ENCODE results near the gene GPBP1L1.
"Not testable (repeated sequence)": the region's sequence is repeated elsewhere in the genome, so short reads cannot be mapped to it uniquely, and the experiment has no call there.

The GPBP1L1 gene

DNA sequence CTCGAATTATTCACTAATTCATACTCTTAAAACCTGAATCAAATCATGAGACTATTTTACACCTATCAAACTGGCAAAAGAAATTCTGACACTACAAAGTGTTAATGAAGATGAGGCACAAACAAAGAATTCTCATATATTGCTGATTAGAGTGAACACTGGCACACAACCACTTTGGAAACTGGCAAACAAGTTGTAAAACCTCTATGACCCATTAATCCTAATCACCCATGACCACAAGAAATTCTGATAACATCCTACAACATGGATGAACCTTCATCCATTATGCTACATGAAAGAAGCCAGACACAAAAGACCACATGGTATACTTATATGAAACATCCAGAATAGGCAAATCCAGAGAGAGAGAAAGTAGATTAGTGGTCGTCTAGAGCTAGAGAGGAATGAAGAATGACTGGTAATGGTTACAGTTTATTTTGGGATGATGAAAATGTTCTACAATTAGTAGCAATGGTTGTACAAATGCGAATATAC is 8.5 kb downstream of the GPBP1L1 start:
- DNase-seq (ENCODE audit: low spot score): no peak
- TF ChIP-seq, protein P1, sequence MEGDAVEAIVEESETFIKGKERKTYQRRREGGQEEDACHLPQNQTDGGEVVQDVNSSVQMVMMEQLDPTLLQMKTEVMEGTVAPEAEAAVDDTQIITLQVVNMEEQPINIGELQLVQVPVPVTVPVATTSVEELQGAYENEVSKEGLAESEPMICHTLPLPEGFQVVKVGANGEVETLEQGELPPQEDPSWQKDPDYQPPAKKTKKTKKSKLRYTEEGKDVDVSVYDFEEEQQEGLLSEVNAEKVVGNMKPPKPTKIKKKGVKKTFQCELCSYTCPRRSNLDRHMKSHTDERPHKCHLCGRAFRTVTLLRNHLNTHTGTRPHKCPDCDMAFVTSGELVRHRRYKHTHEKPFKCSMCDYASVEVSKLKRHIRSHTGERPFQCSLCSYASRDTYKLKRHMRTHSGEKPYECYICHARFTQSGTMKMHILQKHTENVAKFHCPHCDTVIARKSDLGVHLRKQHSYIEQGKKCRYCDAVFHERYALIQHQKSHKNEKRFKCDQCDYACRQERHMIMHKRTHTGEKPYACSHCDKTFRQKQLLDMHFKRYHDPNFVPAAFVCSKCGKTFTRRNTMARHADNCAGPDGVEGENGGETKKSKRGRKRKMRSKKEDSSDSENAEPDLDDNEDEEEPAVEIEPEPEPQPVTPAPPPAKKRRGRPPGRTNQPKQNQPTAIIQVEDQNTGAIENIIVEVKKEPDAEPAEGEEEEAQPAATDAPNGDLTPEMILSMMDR (IDR thresholded peaks at IDR 0.05; ENCODE audit: extremely low read depth, missing control alignments): no peak

DNA sequence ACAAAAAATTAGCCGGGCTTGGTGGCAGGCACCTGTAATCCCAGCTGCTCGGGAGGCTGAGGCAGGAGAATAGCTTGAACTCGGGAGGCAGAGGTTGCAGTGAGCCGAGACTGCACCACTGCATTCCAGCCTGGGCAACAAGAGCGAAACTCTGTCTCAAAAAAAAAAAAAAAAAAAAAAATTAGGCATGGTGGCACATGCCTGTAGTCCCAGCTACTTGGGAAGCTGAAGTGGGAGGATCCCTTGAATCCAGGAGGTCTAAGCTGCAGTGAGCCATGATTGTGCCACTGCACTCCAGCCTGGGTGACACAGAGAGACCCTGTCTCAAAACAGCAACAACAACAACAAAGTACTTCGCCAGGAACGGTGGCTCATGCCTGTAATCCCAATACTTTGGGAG is 9.8 kb downstream of the GPBP1L1 start:
- not testable (repeated sequence) for DNase-seq (ENCODE audit: low spot score)

DNA sequence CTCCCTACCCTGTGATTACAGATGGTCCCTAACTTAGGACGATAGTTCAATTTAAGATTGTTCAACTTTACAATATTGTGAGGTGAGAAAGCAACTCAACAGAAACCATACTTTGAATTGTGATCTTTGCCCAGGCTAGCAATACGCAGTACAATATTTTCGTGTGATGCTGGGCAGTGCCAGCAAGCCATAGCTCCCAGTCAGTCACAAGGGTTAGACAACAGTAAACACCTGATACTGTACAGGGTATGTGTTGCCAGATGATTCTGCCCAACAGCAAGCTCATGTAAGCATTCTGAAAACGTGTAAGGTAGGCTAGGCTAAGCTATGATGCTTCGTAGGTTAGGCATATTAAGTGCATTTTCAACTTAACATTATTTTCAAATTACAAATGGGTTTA is 11.9 kb downstream of the GPBP1L1 start:
- TF ChIP-seq, protein P1 (IDR thresholded peaks at IDR 0.05; ENCODE audit: extremely low read depth, missing control alignments): no peak
- DNase-seq (ENCODE audit: low spot score): no peak

DNA sequence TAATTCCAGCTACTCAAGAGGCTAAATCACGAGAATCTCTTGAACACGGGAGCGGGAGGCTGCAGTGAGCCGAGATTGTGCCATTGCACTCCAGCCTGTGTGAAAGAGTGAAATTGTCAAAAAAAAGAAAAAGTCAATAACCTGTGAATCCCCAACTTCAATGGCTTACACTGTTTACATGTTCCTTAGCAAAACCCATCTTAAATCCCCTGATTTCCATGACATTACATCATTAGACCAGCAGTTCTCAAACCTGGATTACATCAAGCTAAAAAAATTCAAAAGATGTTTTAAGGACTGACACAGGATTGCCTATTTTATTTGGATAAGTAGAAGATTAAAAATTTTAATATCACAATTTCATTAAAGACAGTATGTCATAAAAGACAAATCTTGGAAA is 12.4 kb downstream of the GPBP1L1 start:
- TF ChIP-seq, protein P1 (IDR thresholded peaks at IDR 0.05; ENCODE audit: extremely low read depth, missing control alignments): no peak
- DNase-seq (ENCODE audit: low spot score): no peak

DNA sequence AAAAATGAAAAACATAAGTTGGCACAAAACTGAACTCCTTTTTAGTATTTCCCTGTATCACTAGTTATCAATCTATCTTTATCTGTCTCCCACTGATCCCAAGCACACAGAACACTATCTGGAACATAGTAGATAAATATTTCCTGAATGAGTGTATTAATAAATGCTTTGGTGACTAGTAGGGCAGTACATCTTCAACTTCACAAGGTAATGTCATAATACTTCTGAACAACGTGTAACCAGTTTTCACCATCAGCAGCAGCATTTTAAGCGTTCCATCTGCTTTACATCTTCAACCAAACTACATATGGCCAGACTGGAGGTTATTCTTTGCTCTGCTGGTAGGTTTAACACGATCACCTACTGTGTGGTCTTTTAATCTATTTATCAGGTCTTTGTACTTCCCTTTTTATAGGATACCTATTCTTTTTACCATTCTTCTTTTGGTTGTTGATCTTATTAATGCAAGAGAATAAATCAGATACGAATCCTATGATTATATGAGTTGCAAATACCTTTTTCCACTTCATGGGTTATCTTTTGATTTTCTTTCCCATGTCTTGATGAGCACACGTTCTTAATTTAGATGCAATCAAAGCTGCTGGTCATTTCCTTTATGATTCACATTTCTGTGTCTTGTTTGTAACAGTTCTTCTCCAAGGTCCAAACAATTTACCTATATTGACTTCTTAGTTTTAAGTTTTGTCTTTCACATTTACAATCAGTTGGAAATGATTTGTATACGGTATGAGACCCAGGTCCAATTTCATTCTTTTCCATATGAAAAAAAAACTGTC is 16.3 kb downstream of the GPBP1L1 start:
- TF ChIP-seq, protein P1 (IDR thresholded peaks at IDR 0.05; ENCODE audit: extremely low read depth, missing control alignments): no peak
- DNase-seq (ENCODE audit: low spot score): no peak

DNA sequence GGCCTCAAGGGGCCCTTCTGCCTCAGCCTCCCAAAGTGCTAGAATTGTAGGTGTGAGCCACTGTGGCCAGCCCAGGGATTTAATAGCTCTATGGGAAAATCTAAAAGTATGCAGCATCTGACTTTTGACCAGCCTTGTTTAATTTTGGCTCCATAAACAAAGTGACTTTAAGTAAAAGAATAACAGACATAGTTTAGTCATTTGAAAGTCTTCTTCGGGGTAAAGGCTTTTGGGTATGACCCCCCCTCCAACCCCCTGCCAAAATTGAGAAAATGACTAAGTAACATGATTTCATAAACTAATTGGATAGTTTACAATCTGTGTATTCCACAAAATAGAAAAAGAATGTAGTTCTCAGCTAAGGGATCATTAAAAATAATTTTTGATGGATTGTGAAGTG is 17.0 kb downstream of the GPBP1L1 start:
- DNase-seq (ENCODE audit: low spot score): no peak

DNA sequence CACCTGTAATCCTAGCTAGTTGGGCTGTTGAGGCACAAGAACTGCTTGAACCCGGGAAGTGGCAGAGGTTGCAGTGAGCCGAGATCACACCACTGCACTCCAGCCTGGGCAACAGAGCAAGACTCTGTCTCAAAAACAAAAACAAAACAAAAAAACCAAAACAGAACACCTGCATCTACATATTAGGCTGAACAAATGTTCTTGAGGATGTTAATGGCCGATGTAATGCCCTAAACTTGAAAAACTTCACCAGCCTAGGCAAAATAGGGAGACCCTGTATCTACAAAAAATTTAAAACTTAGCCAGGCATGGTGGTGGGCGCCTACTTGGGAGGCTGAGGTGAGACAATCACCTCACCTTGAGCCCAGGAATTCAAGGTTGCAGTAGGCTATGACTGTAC is 17.8 kb downstream of the GPBP1L1 start:
- DNase-seq (ENCODE audit: low spot score): no peak
- TF ChIP-seq, protein P1 (IDR thresholded peaks at IDR 0.05; ENCODE audit: extremely low read depth, missing control alignments): no peak

More for the DNA sequence above, 17.0 kb downstream of the GPBP1L1 start:
- TF ChIP-seq, protein P1 (IDR thresholded peaks at IDR 0.05; ENCODE audit: extremely low read depth, missing control alignments): no peak
